ENCODE data around the gene PNPLA6.
A peak's percentile ranks its signal among the peaks of the same experiment; 100 is the strongest.
"Not testable (repeated sequence)": the region's sequence is repeated elsewhere in the genome, so short reads cannot be mapped to it uniquely, and the experiment has no call there.

Gene PNPLA6

DNA sequence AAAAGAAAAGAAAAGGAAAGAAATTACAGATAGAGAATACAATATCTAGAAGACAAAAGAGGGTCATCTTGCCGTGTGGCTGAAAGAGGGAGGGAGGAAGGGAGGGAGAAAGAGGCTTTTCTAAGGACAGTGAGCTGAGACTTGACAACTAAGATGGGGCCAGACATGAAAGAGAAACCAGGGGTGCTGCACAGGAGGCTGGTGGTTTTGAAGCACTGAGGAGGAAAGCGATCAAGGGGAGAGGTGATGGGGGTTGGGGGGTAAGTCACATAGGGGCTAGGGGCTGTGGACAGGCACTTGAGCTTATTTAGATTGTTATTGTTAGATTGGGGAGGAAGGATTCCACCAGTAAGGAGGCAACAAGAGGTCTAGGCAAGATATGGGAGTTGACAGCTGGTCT lies 17.3 kb downstream of the PNPLA6 start:
- DNase-seq (ENCODE audit: low spot score): no peak

DNA sequence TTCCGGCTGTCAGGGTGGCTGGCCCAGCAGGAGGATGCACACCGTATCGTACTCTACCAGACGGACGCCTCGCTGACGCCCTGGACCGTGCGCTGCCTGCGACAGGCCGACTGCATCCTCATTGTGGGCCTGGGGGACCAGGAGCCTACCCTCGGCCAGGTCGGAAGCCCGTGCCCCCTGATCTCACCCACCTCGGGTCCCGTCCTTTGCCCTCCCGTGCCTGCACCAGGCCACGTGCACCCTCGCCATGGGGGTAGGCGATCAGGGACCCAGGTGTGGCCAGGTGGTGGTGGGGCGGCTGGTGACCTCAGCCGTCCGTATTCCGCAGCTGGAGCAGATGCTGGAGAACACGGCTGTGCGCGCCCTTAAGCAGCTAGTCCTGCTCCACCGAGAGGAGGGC lies 19.0 kb downstream of the PNPLA6 start:
- DNase-seq (ENCODE audit: low spot score): no peak

DNA sequence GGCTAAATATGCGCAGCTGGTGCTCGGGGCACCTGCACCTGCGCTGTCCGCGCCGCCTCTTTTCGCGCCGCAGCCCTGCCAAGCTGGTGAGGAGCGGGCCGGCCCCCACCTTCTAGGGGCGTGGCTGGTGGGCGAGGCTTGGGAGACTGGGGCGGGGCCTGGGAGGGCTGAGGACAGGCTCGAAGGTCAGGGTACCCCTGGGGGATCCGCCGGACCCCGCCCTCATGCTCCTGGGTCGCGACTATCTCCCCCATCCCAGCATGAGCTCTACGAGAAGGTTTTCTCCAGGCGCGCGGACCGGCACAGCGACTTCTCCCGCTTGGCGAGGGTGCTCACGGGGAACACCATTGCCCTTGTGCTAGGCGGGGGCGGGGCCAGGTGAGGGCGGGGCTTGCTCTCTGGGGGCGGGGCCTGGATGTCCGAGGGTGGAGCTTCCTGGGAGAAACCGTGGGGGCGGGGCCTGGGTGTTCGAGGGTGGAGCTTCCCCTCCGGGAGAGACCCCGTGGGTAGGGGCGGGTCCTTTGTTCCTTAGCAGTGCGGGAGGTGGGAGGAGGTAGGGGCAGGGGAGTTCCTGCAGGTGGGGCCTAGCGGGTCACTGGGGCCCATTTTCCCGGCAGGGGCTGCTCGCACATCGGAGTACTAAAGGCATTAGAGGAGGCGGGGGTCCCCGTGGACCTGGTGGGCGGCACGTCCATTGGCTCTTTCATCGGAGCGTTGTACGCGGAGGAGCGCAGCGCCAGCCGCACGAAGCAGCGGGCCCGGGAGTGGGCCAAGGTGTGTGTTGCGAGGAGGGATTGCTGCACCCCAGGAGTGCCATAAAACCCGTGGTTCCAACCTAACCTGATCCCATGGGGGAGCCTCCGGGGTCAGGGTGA lies 19.7 kb downstream of the PNPLA6 start:
- DNase-seq (ENCODE audit: low spot score): no peak

- DNase-seq (ENCODE audit: low spot score): no peak
Observed at GRCh38 chr19:7556696-7557315, 21.3 kb downstream of the PNPLA6 start.

DNA sequence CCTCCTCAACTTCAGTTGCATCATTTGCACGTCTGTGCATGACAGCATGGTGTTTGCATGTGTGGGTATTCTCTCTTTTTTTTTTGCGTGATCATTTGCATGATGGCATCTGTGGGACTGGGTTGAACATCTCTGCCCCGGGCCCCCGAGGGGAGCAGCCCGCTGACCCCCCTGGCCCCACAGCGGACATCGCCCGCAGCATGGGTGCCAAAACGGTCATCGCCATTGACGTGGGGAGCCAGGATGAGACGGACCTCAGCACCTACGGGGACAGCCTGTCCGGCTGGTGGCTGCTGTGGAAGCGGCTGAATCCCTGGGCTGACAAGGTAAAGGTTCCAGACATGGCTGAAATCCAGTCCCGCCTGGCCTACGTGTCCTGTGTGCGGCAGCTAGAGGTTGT lies 23.1 kb downstream of the PNPLA6 start:
- no peak for DNase-seq (ENCODE audit: low spot score)

- no peak for DNase-seq (ENCODE audit: low spot score)
Observed at GRCh38 chr19:7559102-7559501, 23.6 kb downstream of the PNPLA6 start.

DNA sequence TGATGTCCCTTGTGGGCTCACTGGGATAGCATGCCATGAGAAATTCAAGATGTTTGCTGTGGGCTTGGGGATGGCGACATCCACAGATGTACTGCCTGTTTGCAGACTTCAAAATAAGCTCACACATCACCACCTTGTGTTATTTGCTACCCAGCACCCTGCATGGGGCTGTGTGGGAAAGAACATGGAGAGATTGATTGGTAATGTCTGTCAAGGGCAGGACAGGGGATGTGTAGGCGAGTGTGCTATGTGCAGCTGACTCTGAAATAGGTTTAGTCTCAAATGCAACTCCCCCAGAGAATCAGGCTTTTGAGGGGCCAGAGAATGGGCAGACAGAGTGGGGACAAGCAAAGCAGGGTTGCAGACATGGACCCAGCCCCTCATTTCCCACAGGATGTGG lies 24.7 kb downstream of the PNPLA6 start:
- no peak for DNase-seq (ENCODE audit: low spot score)

GRCh38 chr19:7561325-7561724 lies 25.8 kb downstream of the PNPLA6 start:
- DNase-seq (ENCODE audit: low spot score): no peak

DNA sequence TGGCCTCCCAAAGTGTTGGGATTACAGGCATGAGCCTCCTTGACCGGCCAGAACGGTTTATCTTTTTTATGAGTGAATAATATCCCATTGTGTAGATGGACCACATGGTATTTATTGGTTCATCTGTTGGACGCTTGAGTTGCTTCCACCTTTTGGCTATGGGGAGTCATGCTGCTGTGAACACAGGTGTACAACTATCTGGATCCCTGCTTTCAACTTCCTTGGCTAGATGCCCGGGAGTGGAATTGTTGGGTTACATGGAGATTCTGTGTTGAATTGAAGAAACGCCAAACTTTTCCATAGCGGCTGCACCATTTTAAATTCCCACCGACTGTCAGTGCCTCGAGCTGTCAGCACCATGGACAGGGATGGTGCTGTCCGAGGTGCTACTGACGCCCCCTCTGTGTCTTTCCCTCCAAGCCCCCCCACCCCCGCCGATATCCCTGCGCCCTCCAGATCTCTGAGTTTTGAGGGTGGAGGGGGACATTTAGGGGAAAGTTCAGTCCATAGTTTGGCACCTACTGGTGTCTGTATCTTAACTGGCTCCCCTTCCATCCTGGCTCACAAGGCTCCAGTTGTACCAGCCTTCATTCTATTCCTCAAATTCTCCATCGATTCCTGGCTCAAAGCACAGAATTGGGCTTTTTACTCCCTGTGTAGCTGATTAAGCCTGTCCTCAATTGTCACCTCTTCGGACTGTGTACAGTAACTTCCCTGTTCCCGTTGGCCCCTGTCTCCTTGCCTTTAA lies 27.3 kb downstream of the PNPLA6 start:
- no peak for DNase-seq (ENCODE audit: low spot score)

DNA sequence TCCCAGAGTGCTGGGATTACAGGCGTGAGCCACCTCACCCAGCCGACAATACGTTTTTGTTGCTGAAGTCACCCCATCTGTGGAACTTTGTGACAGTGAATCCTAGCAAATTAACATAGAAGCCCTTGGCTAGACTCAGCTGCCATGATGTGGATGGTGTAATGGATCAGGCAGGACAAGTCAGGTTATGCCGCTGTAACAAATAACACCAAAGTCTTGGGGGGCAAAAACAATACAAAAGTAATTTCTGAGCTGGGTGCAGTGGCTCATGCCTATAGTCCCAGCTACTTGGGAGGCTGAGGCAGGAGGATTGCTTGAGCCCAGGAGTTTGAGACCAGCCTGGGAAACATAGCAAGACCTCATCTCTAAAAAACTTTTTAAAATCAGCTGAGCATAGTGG lies 29.3 kb downstream of the PNPLA6 start:
- no peak for DNase-seq (ENCODE audit: low spot score)

GRCh38 chr19:7565332-7565731 lies 29.8 kb downstream of the PNPLA6 start:
- no peak for DNase-seq (ENCODE audit: low spot score)

DNA sequence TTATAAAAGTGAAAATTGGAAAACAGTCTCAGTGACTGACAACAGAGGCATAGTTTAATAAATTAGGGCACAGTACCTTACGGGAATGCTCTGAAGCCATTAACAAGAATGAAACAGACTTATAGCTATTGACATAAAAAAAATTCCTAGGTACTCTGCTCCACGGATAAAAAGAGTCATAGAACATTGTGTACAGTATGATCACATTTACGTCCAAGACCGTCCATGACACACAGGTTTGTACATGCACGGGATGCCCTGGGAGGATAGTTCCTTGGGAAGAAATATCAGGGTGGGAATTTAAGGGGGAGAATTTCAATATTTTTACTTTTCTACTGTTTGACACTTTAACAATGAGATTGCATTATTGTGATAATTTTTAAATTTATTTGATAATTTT lies 35.2 kb downstream of the PNPLA6 start:
- DNase-seq (ENCODE audit: low spot score): no peak

GRCh38 chr19:7575434-7576040 lies 40.0 kb downstream of the PNPLA6 start:
- DNase-seq (ENCODE audit: low spot score): no peak

DNA sequence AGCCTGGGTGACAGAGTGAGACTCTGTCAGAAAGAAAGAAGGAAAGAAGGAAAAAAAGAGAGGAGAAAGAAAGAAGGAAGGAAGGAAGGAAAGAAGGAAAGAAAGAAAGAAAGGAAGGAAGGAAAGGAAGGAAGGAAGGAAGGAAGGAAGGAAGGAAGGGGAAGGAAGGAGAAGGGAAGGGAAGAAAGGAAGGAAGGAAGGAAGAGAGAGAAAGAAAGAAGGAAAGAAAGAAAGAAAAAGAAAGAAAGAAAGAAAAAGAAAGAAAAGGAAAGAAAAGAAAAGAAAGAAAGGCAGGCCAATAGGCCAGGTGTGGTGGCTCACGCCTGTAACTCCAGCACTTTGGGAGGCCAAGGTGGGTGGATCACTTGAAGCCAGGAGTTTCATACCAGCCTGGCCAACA lies 41.9 kb downstream of the PNPLA6 start:
- not testable (repeated sequence) for DNase-seq (ENCODE audit: low spot score)

GRCh38 chr19:7578127-7578526 lies 42.6 kb downstream of the PNPLA6 start:
- DNase-seq (ENCODE audit: low spot score): no peak

DNA sequence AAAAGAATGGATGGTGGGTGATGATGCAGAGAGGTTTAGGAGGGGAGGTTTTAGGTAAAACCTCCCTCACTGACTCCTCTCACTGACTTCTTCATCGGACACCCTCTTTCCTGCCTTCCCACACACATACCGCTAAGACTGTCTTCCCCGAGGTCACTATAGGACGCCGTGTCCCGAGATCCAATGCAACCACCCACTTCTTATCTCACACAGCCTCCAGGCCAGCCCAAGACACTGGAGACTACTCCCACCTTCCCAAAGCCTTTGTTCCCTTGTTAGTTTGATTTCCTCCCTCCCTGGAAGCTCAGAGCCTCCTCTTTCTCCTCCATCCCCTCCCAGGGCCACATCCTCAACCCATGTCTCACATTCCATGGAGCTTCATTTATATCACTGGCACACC lies 43.7 kb downstream of the PNPLA6 start:
- DNase-seq (ENCODE audit: low spot score): no peak

DNA sequence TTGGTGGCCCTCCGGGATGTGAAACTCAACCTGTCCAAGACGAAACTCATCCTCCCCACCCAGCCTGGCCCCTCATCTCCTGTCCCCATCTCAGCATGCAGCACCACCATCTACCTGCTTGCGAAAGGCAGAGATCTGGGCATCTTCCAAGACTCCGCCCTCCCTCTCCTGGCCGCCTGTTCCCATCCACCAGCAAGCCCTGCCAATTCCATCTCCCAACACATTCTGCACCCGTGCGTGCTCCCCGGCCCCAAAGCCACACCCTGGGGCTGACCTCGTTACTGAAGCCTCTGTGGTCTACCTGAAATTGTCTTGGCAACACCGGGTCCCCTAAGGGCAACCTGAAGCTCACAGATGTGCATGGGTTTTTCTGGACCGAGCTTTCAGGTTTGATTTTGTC lies 46.9 kb downstream of the PNPLA6 start:
- DNase-seq (ENCODE audit: low spot score): no peak

GRCh38 chr19:7589822-7590221 lies 54.3 kb downstream of the PNPLA6 start:
- no peak for DNase-seq (ENCODE audit: low spot score)

DNA sequence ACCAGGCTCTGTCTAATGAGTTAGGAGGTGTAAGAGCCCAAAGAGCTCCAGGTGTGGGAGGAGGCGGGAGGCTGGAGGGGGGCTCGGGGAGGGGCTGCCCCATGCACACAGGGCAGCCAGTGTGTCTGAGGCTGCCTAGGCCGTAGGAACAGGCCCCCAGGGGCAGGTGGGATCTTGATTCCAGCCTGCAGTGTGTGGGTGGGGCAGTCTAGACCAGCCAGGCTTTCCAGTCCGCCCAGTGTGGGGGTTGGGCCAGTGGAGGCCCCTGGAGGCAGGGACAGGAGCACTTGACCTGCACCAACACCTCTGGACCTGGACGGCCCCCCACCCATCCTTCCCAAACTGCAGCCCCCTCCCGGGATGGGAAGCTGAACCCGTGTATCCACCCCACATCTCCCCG lies 54.7 kb downstream of the PNPLA6 start:
- no peak for DNase-seq (ENCODE audit: low spot score)

DNA sequence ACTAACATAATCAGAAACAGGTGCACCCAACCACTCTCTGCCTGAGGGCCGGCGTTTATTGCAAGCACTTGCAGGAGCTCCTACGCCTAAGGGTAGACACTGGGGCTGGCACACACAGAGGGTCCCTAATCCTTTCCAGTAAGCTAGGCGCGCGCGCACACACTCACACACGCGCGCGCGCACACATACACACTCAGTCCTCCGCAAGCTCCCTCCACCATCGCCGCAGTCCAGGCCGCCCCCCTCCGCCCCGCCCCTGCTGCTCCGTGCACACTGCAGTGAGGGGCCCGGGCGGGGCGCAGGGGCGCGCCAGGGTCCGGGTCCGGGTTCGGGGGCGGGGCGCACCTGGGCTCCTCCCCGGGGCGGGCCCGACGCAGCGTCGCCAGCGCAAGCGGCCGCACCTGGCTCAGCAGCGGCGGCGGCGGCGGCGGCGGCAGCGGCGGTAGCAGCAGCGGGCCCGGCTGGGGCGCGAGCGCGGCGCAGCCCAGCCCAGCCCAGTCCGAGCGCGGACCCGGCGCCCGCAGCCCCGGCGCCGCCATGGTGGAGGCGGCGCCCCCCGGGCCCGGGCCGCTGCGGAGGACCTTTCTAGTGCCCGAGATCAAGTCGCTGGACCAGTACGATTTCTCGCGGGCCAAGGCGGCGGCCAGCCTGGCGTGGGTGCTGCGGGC lies 60.1 kb downstream of the PNPLA6 start, which contains the start of gene CAMSAP3:
CAMSAP3 (plus strand) TSS at position 398 of the 668 bp plus-strand sequence; CDS start at position 538, 140 bp downstream.
- peak; percentile 69 for DNase-seq (ENCODE audit: low spot score)

DNA sequence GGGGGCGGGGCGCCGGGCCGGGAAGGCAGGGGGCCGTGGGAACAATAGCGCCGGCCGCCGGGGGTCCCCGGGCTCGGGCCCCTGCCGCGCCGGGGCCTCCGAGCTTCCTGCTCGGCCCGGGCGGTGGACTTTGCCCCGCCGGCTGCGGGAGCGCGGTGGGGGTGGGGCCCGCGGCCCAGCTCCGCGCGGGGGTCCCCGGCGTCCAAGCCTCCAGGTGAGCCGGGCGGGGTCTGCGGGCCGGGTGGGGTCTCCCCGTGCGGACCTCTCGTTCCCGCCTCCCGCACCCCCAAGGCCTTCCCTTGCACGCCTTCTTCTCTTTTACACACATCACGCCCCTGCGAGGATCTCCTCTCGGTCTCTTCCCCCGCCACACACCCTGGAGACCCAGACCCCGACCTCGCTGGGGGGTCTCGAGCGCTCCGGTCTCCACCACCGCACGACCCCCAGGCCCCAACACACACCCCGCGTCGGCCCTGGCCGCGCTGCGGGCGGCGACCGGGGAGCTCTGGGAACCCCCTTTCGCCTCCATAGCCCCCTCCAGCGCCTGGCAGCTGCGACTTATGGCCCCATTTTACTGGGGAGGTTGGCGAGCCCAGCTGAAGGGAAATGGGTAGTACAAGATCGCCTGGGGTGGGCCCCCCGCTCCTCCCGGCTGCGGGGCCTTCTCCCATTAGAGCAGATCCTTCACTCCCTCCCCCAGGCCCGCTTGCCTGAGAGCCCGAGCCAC lies 60.9 kb downstream of the PNPLA6 start:
- no peak for DNase-seq (ENCODE audit: low spot score)

All from SK-N-DZ (cell line).